ENCODE measurements around the gene HMGB3. TPM values are rescaled to one million over a fixed set of nuclear protein-coding genes. Genes with fewer than 3 reads are reported as not detected.

HMGB3 gene
- total RNA-seq = 17.9 and 44.9 TPM in 2 replicates

DNA sequence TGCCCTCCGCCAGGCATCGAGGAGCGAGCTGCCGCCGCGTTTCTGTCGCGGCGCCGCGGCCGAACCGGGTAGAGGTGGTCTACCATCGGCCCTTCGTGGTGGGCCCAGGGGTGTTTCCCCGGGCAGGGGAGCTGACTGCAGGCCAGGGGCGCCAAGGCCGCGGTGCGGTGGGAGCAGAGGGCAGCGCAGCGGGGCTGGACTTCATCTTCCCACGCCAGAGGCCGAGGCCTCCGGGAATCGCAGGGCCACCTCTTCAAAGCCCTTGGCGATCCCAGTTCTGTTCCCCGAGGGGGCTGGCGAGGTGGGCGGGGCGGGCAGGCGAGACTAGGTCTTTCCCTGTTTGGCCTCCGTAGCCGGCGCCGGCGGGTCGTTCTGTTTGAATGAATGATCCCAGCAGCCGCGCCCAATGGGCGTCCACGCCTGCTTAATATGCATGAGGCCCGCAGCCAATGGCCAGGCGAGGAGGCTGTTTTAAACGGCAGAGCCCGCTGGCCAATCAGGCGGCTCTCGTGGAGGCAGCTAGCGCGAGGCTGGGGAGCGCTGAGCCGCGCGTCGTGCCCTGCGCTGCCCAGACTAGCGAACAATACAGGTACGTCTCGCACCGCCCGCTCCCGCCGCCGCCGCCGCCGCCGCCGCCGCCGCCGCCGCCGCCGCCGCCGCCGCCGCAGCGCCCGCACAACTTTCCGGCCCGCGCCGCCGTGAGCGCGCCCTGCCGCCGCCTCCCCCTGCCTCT is at the start of gene HMGB3:
Gene HMGB3, plus strand, starts transcription at position 548 of the 733 bp plus-strand sequence. CDS start 2,265 bp downstream, outside the sequence.

Other genes with a start within 250 kb of the HMGB3 start
- gene CD99L2, start 84.7 kb upstream of the HMGB3 start, total RNA-seq = 14.2 and 15.0 TPM in 2 replicates
- gene GPR50, start 193.2 kb downstream of the HMGB3 start, total RNA-seq = not detected in 2 replicates

Data from hair follicular keratinocyte (primary cell).